HG03097 (cell line): ENCODE data around the gene NTRK1.

Source experiments
- ATAC-seq: cut with Tn5 transposase; IDR thresholded peaks from one replicate; pipeline ENCODE4 v1.9.1; 2021; ENCODE audit not compliant: unreplicated experiment, low FRiP score

NTRK1 gene

GRCh38 chr1:156895455-156895812, 34.8 kb downstream of the NTRK1 start:
- no peak for ATAC-seq

GRCh38 chr1:156895927-156896326, 35.3 kb downstream of the NTRK1 start:
- ATAC-seq: no peak

- no peak for ATAC-seq
These were observed 35.9 kb downstream of the NTRK1 start for GRCh38 chr1:156896490-156897033.

GRCh38 chr1:156897078-156897825, 36.6 kb downstream of the NTRK1 start:
- no peak for ATAC-seq

- no peak for ATAC-seq
These were observed 37.5 kb downstream of the NTRK1 start for GRCh38 chr1:156898161-156898566.

- no peak for ATAC-seq
These were observed 38.5 kb downstream of the NTRK1 start for GRCh38 chr1:156898971-156899664.

GRCh38 chr1:156899956-156900718, 39.5 kb downstream of the NTRK1 start:
- ATAC-seq: no peak

- ATAC-seq: no peak
These were observed 40.4 kb downstream of the NTRK1 start for GRCh38 chr1:156900896-156901589.

GRCh38 chr1:156901590-156901900, 40.9 kb downstream of the NTRK1 start:
- ATAC-seq: no peak

- ATAC-seq: no peak
These were observed 41.6 kb downstream of the NTRK1 start for GRCh38 chr1:156901966-156902915.

- no peak for ATAC-seq
These were observed 42.8 kb downstream of the NTRK1 start for GRCh38 chr1:156903328-156904091.

GRCh38 chr1:156904187-156904959, 43.7 kb downstream of the NTRK1 start:
- ATAC-seq: no peak

GRCh38 chr1:156905176-156905575, 44.5 kb downstream of the NTRK1 start:
- ATAC-seq: no peak

- ATAC-seq: no peak
These were observed 45.0 kb downstream of the NTRK1 start for GRCh38 chr1:156905651-156906050.

- no peak for ATAC-seq
These were observed 45.7 kb downstream of the NTRK1 start for GRCh38 chr1:156906206-156906906.

GRCh38 chr1:156908541-156908940, 47.9 kb downstream of the NTRK1 start:
- ATAC-seq: no peak

GRCh38 chr1:156908955-156909354, 48.3 kb downstream of the NTRK1 start:
- no peak for ATAC-seq

GRCh38 chr1:156909671-156910070, 49.0 kb downstream of the NTRK1 start:
- ATAC-seq: no peak
